CD4-positive, alpha-beta T cell (primary cell): ENCODE measurements around the gene FKBP1A. TPM values are rescaled to one million over a fixed set of nuclear protein-coding genes. Genes with fewer than 3 reads are reported as not detected.
"Not testable (repeated sequence)": the region's sequence is repeated elsewhere in the genome, so short reads cannot be mapped to it uniquely, and the experiment has no call there.

Source experiments
- ATAC-seq: fragments of 200-7000 bp; cut with Tn5 transposase; one replicate; pipeline ENCODE4 v1.10.0; 2022; ENCODE audit warnings: mild to moderate bottlenecking; ENCODE audit not compliant: poor library complexity
- CTCF ChIA-PET: fragments of 350-600 bp; sonication (Branson Sonifier 250); formaldehyde crosslinking; loops from one replicate; lab custom pipeline; 2021; ENCODE audit warnings: antibody characterized with exemption, inconsistent platforms; lab: Charles Lee
- POLR2A ChIA-PET: fragments of 350-600 bp; sonication (Branson Sonifier 250); formaldehyde crosslinking; loops from one replicate; lab custom pipeline; 2021; ENCODE audit warnings: antibody characterized with exemption, inconsistent platforms; lab: Charles Lee
- DNase-seq, 14 experiments: peaks; one replicate each; pipeline ENCODE4 v3.0.0-alpha.2; 2013 to 2020; ENCODE audit warnings: mixed read lengths in 2 of 14
- H3K27ac ChIP-seq, 2 donors: one replicate each; pipeline versions ENCODE4 v1.5.1 to v1.7.0; 2013; ENCODE audit warnings: low read length in 2 of 2, low read depth in 1 of 2, mild to moderate bottlenecking in 1 of 2
- H3K27me3 ChIP-seq, 2 experiments: 1 replicate in 1 of 2; 2 replicates in 1 of 2; pipeline versions ENCODE4 v1.6.1 to v1.7.0; 2013; ENCODE audit warnings: low read length in 2 of 2, control low read depth in 1 of 2, mild to moderate bottlenecking in 1 of 2, moderate library complexity in 1 of 2; ENCODE audit not compliant: insufficient read depth in 2 of 2, control insufficient read depth in 1 of 2
- H3K36me3 ChIP-seq: one replicate; pipeline ENCODE4 v1.6.1; 2013; ENCODE audit warnings: low read length, control low read depth; ENCODE audit not compliant: insufficient read depth
- H3K4me1 ChIP-seq: one replicate; pipeline ENCODE4 v1.6.1; 2013; ENCODE audit warnings: low read length, control low read depth; ENCODE audit not compliant: insufficient read depth
- H3K4me3 ChIP-seq: one replicate; pipeline ENCODE4 v1.5.1; 2013; ENCODE audit warnings: mild to moderate bottlenecking, low read length, moderate library complexity
- H3K9me3 ChIP-seq, 2 experiments: 1 replicate in 1 of 2; 2 replicates in 1 of 2; pipeline versions ENCODE4 v1.6.1 to v1.7.0; 2013; ENCODE audit warnings: low read length in 2 of 2, mild to moderate bottlenecking in 2 of 2, control low read depth in 1 of 2, moderate library complexity in 1 of 2; ENCODE audit not compliant: control insufficient read depth in 1 of 2, insufficient read depth in 1 of 2
- H3K27ac Mint-ChIP-seq: one replicate; pipeline ENCODE4 v1.8.0; 2020; ENCODE audit warnings: mixed read lengths
- H3K27me3 Mint-ChIP-seq: one replicate; pipeline ENCODE4 v1.8.0; 2021; ENCODE audit warnings: mixed read lengths
- H3K36me3 Mint-ChIP-seq: one replicate; pipeline ENCODE4 v1.8.0; 2021; ENCODE audit warnings: low read depth, mixed read lengths
- H3K4me1 Mint-ChIP-seq: one replicate; pipeline ENCODE4 v1.8.0; 2021; ENCODE audit warnings: low read depth, mixed read lengths
- H3K4me3 Mint-ChIP-seq: one replicate; pipeline ENCODE4 v1.8.0; 2020; ENCODE audit warnings: mild to moderate bottlenecking, mixed read lengths
- H3K9me3 Mint-ChIP-seq: one replicate; pipeline ENCODE4 v1.8.0; 2020; ENCODE audit warnings: mixed read lengths
- intact Hi-C, 2 experiments: fragments of 100-400 bp; cut with DNase I in 1 of 2; cut with micrococcal nuclease in 1 of 2; formaldehyde crosslinking; loops; one replicate each; pipeline versions ENCODE4 v1.15.1 to v1.9.0; 2023 to 2025; cut with DNase I, micrococcal nuclease
- total RNA-seq, 174 experiments: library from RNA in 2 of 174; stranded (reverse) in 2 of 174; gene quantifications; one replicate each; pipeline ENCODE4 v1.2.3 and lab custom pipeline; 2021 to 2026
- TF ChIP-seq, protein P1 (sequence below): fragments of 200-600 bp; IDR thresholded peaks from one replicate; pipeline ENCODE4 v1.8.0; 2022; ENCODE audit warnings: antibody characterized with exemption, mild to moderate bottlenecking

Gene FKBP1A
- total RNA-seq, 2 experiments from 2014 or later, result 43.3 to 45.4 TPM

DNA sequence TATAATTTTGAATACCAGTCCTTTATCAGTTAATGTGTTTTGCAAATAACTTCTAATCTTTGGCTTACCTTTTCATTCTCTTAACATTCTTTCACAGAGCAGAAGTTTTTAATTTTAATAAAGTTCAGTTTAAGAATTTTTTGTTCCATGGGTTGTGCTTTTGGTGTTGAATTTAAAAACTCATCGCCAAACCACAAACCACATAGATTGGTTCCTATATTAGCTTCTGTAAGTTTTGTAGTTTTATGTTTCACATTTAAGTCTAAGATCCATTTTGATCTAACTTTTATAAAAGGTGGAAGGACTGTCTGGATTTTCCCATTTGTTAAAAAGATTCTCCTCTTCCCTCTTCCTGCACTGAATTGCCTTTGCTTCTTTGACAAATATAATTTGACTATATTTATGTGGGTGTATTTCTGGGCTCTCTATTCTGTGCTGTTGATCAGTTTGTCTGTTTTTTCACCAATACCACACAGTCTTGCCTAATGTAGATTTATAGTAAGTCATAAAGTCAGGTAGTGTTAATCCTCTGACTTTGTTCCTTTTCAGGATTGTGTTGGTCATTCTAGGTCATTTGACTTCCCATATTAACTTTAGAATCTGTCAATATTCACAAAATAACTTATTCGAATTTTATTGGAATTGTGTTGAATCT is 46.4 kb downstream of the FKBP1A start:
- Mint-ChIP-seq H3K9me3 (peaks cover 3% of the 10 kb centered on the region), H3K4me3 (no peak overlapping the region), H3K27ac (no peak overlapping the region), H3K4me1 (peaks cover 39% of the 10 kb centered on the region), H3K27me3 (no peaks in the 10 kb centered on the region), H3K36me3 (peaks cover 20% of the 10 kb centered on the region)
- Histone ChIP-seq H3K27ac (no peak overlapping the region), H3K9me3 (no peaks in the 10 kb centered on the region), H3K36me3 (peaks cover 3% of the 10 kb centered on the region), H3K4me1 (no peaks in the 10 kb centered on the region), H3K4me3 (no peak overlapping the region), H3K27me3 (no peaks in the 10 kb centered on the region)
- TF ChIP-seq, protein P1, sequence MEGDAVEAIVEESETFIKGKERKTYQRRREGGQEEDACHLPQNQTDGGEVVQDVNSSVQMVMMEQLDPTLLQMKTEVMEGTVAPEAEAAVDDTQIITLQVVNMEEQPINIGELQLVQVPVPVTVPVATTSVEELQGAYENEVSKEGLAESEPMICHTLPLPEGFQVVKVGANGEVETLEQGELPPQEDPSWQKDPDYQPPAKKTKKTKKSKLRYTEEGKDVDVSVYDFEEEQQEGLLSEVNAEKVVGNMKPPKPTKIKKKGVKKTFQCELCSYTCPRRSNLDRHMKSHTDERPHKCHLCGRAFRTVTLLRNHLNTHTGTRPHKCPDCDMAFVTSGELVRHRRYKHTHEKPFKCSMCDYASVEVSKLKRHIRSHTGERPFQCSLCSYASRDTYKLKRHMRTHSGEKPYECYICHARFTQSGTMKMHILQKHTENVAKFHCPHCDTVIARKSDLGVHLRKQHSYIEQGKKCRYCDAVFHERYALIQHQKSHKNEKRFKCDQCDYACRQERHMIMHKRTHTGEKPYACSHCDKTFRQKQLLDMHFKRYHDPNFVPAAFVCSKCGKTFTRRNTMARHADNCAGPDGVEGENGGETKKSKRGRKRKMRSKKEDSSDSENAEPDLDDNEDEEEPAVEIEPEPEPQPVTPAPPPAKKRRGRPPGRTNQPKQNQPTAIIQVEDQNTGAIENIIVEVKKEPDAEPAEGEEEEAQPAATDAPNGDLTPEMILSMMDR, result no peak
- POLR2A ChIA-PET, result no interaction called here
- intact Hi-C loops, result no loop called here
- DNase-seq (no peak), ATAC-seq (no peak)
- CTCF ChIA-PET, result no interaction called here

GRCh38 chr20:1345756-1346093 is 47.1 kb downstream of the FKBP1A start:
- intact Hi-C loops, result no loop called here
- Mint-ChIP-seq H3K27ac (no peak overlapping the region), H3K27me3 (no peaks in the 10 kb centered on the region), H3K9me3 (peaks cover 3% of the 10 kb centered on the region), H3K4me1 (peaks cover 35% of the 10 kb centered on the region), H3K4me3 (no peak overlapping the region), H3K36me3 (peaks cover 13% of the 10 kb centered on the region)
- POLR2A ChIA-PET, result no interaction called here
- ATAC-seq (no peak), DNase-seq (no peak)
- Histone ChIP-seq H3K36me3 (peaks cover 3% of the 10 kb centered on the region), H3K27me3 (no peaks in the 10 kb centered on the region), H3K4me1 (peaks cover under 1% of the 10 kb centered on the region), H3K9me3 (no peaks in the 10 kb centered on the region), H3K27ac (no peak overlapping the region), H3K4me3 (no peak overlapping the region)
- TF ChIP-seq, protein P1, result no peak
- CTCF ChIA-PET, result interaction anchor here (1.0 kb wide), 1 partner anchor 17 kb away, joined by 3 read pairs; no protein-coding TSS in a partner anchor

DNA sequence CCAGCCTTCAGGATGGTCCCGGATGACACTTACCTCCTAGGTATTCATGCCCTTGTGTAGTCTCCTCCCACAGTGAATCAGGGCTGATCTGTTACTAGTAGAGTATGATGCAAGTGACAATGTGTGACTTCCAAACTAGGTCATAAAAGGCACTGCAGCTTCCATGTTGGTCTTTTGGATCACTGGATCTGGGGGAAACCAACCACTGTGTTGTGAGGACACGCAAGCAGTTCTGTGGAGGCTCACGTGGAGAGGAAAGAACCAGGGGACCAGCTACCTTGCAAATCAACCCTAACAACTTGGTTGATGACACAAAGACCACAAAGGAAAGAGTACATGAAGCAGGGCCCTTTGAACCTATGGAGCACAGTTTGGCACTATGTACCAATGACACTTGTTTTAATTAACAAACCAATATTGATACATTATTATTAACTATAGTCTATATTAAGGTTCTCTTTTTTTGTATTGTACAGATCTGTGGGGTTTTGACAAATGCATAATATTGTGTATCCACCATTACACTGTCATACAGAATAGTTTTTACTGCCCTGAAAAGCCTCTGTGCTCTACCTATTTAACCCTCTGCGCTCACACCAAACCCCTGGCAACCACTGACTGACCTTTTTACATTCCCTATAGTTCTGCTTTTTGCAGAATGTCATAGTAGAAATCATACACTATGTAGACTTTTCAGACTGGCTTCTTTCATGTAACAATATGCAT is 47.7 kb downstream of the FKBP1A start:
- peaks cover 31% of the 10 kb centered on the region for H3K4me1 Mint-ChIP-seq
- POLR2A ChIA-PET, result no interaction called here
- no peak for ATAC-seq
- Histone ChIP-seq H3K36me3 (peaks cover 3% of the 10 kb centered on the region), H3K27me3 (no peaks in the 10 kb centered on the region), H3K27ac (no peak overlapping the region), H3K4me3 (no peak overlapping the region), H3K9me3 (no peaks in the 10 kb centered on the region), H3K4me1 (peaks cover 3% of the 10 kb centered on the region)
- H3K27me3 Mint-ChIP-seq, result no peaks in the 10 kb centered on the region
- CTCF ChIA-PET, result interaction anchor here (1.0 kb wide), 1 partner anchor 17 kb away, joined by 3 read pairs; no protein-coding TSS in a partner anchor
- H3K4me3 Mint-ChIP-seq, result no peak overlapping the region
- intact Hi-C loops, result no loop called here
- H3K36me3 Mint-ChIP-seq, result peaks cover 7% of the 10 kb centered on the region
- TF ChIP-seq, protein P1, result no peak
- no peak overlapping the region for H3K27ac Mint-ChIP-seq
- DNase-seq, result no peak
- H3K9me3 Mint-ChIP-seq, result peaks cover 3% of the 10 kb centered on the region

DNA sequence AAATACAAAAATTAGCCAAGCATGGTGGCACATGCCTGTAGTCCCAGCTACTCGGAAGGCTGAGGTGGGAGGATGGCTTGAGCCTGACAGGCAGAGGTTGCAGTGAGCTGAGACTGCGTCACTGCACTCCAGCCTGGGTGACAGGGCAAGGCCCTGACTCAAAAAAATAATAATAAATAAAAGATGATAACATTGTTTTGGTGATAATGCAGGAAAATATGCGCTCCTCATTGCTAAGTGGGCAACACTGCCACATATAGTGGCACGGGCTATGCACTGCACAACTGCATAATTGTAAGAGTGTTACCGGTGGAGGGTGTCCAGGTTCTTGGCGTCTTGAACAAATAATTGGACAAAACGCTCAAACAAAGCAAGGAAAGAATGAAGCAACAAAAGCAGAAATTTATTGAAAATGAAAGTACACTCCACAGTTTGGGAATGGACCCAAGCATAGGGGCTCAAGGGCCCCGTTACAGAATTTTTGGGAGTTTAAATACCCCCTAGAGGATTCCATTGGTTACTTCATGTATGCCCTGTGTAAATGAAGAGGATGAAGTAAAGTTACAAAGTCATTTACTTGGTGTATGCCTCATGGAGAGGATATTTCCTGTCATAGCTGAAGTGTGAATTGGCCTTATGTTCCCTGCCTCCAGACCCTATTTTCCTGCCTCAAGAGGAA is 49.3 kb downstream of the FKBP1A start:
- ATAC-seq, H3K4me3 ChIP-seq, H3K9me3 ChIP-seq, H3K4me1 ChIP-seq, H3K27ac Mint-ChIP-seq, DNase-seq, H3K9me3 Mint-ChIP-seq, H3K36me3 ChIP-seq, intact Hi-C loops, H3K36me3 Mint-ChIP-seq, H3K27me3 Mint-ChIP-seq, POLR2A ChIA-PET, H3K27ac ChIP-seq, CTCF ChIA-PET, H3K27me3 ChIP-seq, H3K4me3 Mint-ChIP-seq: not testable (repeated sequence)
- H3K4me1 Mint-ChIP-seq, result peaks cover 31% of the 10 kb centered on the region
